Measurements from ENCODE around the gene RSPH3.

RSPH3 gene

DNA sequence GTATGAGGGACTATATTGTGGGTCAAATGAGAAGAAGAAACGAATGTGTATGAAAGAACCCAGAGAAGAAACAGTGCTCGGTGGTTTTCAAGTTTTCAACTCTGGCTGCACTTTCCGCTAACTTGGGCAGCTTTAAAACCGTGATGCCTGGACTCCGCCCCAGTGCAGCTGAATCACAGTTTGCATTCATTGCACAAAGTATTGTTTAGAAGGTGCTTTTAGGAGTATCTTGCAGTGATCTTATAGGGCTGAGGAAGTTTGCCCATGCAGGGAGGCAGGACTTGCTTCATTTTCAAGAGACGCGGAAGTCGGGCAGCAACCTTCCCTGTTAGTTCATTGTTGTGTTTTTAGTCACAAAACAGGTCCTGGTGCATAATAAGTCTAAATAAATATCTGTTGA is 52.7 kb downstream of the RSPH3 start:
- H3K27ac ChIP-seq, result no peak overlapping the region
- TF ChIP-seq ZFX (IDR thresholded peaks at IDR 0.05) (no peak), CTCF (conservative IDR thresholded peaks at IDR 0.05) (no peak)

- no peak overlapping the region for H3K27ac ChIP-seq
- no peak for TF ChIP-seq ZFX (IDR thresholded peaks at IDR 0.05)
Observed at GRCh38 chr6:158943380-158944032, 56.5 kb downstream of the RSPH3 start.

DNA sequence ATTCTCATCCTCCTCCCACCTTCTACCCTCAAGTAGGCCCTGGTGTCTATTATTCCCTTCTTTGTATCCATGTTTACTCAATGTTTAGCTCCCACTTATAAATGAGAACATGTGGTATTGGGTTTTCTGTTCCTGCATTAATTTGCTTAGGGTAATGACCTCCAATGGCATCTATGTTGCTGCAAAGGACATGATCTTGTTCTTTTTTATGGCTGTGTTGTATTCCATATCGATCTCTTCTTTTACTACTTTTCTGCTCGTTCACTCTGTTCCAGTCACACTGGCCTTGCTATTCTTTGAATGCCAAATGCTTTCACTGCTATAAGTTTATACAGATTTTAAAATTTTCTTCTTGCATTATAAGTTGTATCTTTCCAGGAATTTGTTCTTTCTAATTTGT is 57.7 kb downstream of the RSPH3 start:
- no peak overlapping the region for H3K27ac ChIP-seq
- TF ChIP-seq CTCF (conservative IDR thresholded peaks at IDR 0.05) (no peak), ZFX (IDR thresholded peaks at IDR 0.05) (no peak)

GRCh38 chr6:158941246-158941645 is 58.8 kb downstream of the RSPH3 start:
- no peak overlapping the region for H3K27ac ChIP-seq
- TF ChIP-seq ZFX (IDR thresholded peaks at IDR 0.05), result no peak
- no peak for TF ChIP-seq CTCF (conservative IDR thresholded peaks at IDR 0.05)

DNA sequence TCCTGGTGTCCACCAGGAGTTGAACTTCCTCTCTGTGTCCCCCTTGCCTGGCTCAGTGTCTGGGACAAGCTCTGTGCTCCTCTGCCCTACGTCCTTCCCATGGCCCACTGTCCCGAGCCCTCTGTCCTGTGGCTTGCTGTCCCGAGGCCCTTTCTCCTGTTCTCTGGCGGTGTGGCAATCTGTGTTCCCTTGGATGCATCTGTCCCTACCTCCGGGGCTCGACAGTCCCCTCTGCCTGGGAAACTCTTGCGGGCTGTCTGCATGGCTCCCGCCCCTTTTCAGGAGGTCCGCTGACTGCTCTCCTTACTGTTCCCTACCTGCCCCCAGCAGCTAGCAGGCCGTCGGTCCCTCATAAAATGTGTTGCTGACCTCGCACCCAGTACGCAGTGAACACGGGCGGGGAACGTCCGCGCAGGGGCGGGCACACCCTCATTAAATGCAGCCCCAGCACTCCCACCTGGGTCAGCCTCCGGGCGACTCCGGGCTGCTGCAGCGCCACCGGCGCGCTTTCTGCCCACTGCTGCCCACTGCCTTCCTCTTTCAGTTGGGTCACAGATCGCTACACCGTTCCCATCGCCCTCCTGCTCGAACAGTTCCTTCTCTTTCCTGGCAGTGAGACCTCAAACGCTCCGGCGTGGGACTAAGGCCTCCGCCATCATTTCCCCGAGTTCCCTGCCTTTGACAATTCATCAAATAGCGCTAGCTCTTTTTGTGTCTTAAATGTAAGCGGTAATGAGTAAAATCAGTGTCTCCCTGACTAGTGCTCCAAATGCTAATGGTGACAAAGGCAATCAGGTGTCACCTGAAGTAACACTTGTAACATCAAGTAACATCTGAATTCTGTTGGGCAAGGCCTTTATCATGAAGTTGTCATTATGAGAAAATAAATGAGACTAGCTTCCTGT is 60.5 kb downstream of the RSPH3 start:
- H3K27ac ChIP-seq, result no peak overlapping the region

GRCh38 chr6:158938811-158939254 is 61.2 kb downstream of the RSPH3 start:
- H3K27ac ChIP-seq, result no peak overlapping the region
- TF ChIP-seq ZFX (IDR thresholded peaks at IDR 0.05) (no peak), CTCF (conservative IDR thresholded peaks at IDR 0.05) (no peak)

More for the DNA sequence above, 60.5 kb downstream of the RSPH3 start:
- TF ChIP-seq ZFX (IDR thresholded peaks at IDR 0.05), result no peak
- TF ChIP-seq CTCF (conservative IDR thresholded peaks at IDR 0.05), result no peak

- H3K27ac ChIP-seq, result no peak overlapping the region
- TF ChIP-seq CTCF (conservative IDR thresholded peaks at IDR 0.05) (no peak), ZFX (IDR thresholded peaks at IDR 0.05) (no peak)
Observed at GRCh38 chr6:158938220-158938619, 61.8 kb downstream of the RSPH3 start.

Data from C4-2B (cell line).